Measurements from ENCODE around the gene COG5.

- TF ChIP-seq CTCF (IDR thresholded peaks at IDR 0.05), result no peak
- no peak for TF ChIP-seq POLR2A (IDR thresholded peaks at IDR 0.05)
Measured at GRCh38 chr7:107427462-107427861, 136.3 kb downstream of the COG5 start.
